Mucosa of descending colon (tissue), 3 donors: ENCODE data around the gene PRM3. TPM values are rescaled to one million over a fixed set of nuclear protein-coding genes. Genes with fewer than 3 reads are reported as not detected.

Experiments
- ATAC-seq: fragments of 200-7000 bp; cut with Tn5 transposase; one replicate; pipeline ENCODE4 v1.9.1; 2020; ENCODE audit warnings: mild to moderate bottlenecking, moderate library complexity
- DNase-seq, 3 donors: peaks; one replicate each; pipeline ENCODE4 v3.0.0-alpha.2; 2020
- H3K36me3 ChIP-seq: fragments of 200-600 bp; one replicate; pipeline ENCODE4 v1.8.0; 2021; ENCODE audit warnings: low read depth, mild to moderate bottlenecking
- H3K4me1 ChIP-seq: fragments of 200-600 bp; one replicate; pipeline ENCODE4 v1.8.0; 2021; ENCODE audit warnings: low read depth, mild to moderate bottlenecking
- H3K4me3 ChIP-seq: fragments of 200-600 bp; one replicate; pipeline ENCODE4 v1.8.0; 2021; ENCODE audit warnings: mild to moderate bottlenecking
- H3K9me3 ChIP-seq: fragments of 200-600 bp; one replicate; pipeline ENCODE4 v1.8.0; 2021; ENCODE audit warnings: mild to moderate bottlenecking
- CTCF ChIP-seq: fragments of 200-600 bp; IDR thresholded peaks from one replicate; pipeline ENCODE4 v1.8.0; 2022; ENCODE audit warnings: antibody characterized with exemption, mild to moderate bottlenecking
- intact Hi-C, 2 donors: fragments of 100-400 bp; cut with DNase I in 1 of 2; cut with micrococcal nuclease in 1 of 2; formaldehyde crosslinking; loops; one replicate each; pipeline versions ENCODE4 v1.11.0 to v1.11.1; 2022; cut with DNase I, micrococcal nuclease
- total RNA-seq, 3 donors: library from RNA; stranded (reverse); fragmentation: NEBNext Ultra II Directional in 2 of 3; extraction: Animal tissue kit (Norgen Biotek cat#: 25700) in 2 of 3; gene quantifications; one replicate each; pipeline versions ENCODE4 v1.2.1 to v1.2.4, GENCODE V29; 2021 to 2023
- donor health status: DM: no; HTN: no; CAD: no; lungs with moderate emphysema.
- donor health status: DM: no; HTN: no; CAD: no.
- donor health status: DM: no; HTN: yes; CAD: no.

PRM3 gene
- total RNA-seq, 3 donors from 2014 or later, result not detected

GRCh38 chr16:11318817-11319216, 45.4 kb upstream of the PRM3 start:
- no peaks in the 10 kb centered on the region for H3K4me1 ChIP-seq
- intact Hi-C loops, result no loop called here
- ATAC-seq (no peak), DNase-seq (no peak)
- TF ChIP-seq CTCF, result no peak
- H3K36me3 ChIP-seq, result no peaks in the 10 kb centered on the region
- no peaks in the 10 kb centered on the region for H3K9me3 ChIP-seq
- no peak overlapping the region for H3K4me3 ChIP-seq

GRCh38 chr16:11316331-11317015, 43.0 kb upstream of the PRM3 start:
- ATAC-seq, result no peak
- no peaks in the 10 kb centered on the region for H3K9me3 ChIP-seq
- no peaks in the 10 kb centered on the region for H3K36me3 ChIP-seq
- TF ChIP-seq CTCF, result no peak
- DNase-seq, result no peak
- H3K4me1 ChIP-seq, result peaks cover 5% of the 10 kb centered on the region
- H3K4me3 ChIP-seq, result no peak overlapping the region
- intact Hi-C loops, result no loop called here

- ATAC-seq (no peak), DNase-seq (no peak)
- H3K4me1 ChIP-seq, result peaks cover 5% of the 10 kb centered on the region
- no peaks in the 10 kb centered on the region for H3K36me3 ChIP-seq
- no peak for TF ChIP-seq CTCF
- no peak overlapping the region for H3K4me3 ChIP-seq
- H3K9me3 ChIP-seq, result no peaks in the 10 kb centered on the region
- intact Hi-C loops, result no loop called here
Measured at GRCh38 chr16:11315510-11315909, 42.1 kb upstream of the PRM3 start.

GRCh38 chr16:11314309-11314894, 41.0 kb upstream of the PRM3 start:
- Histone ChIP-seq H3K36me3 (no peaks in the 10 kb centered on the region), H3K9me3 (no peaks in the 10 kb centered on the region), H3K4me3 (no peak overlapping the region), H3K4me1 (peaks cover 5% of the 10 kb centered on the region)
- ATAC-seq (no peak), DNase-seq (no peak)
- intact Hi-C loops, result no loop called here
- TF ChIP-seq CTCF, result no peak

- no peaks in the 10 kb centered on the region for H3K9me3 ChIP-seq
- peaks cover 5% of the 10 kb centered on the region for H3K4me1 ChIP-seq
- no peak for ATAC-seq
- H3K36me3 ChIP-seq, result no peaks in the 10 kb centered on the region
- intact Hi-C loops, result no loop called here
- TF ChIP-seq CTCF, result no peak
- DNase-seq, result no peak
- no peak overlapping the region for H3K4me3 ChIP-seq
Measured at GRCh38 chr16:11313493-11314308, 40.3 kb upstream of the PRM3 start.
